CD1c-positive myeloid dendritic cell (primary cell): ENCODE results near the gene ZGPAT.

ENCODE experiments used
- DNase-seq: peaks from one replicate; pipeline ENCODE4 v3.0.0-alpha.2; 2016; ENCODE audit errors: extremely low spot score

Gene ZGPAT

DNA sequence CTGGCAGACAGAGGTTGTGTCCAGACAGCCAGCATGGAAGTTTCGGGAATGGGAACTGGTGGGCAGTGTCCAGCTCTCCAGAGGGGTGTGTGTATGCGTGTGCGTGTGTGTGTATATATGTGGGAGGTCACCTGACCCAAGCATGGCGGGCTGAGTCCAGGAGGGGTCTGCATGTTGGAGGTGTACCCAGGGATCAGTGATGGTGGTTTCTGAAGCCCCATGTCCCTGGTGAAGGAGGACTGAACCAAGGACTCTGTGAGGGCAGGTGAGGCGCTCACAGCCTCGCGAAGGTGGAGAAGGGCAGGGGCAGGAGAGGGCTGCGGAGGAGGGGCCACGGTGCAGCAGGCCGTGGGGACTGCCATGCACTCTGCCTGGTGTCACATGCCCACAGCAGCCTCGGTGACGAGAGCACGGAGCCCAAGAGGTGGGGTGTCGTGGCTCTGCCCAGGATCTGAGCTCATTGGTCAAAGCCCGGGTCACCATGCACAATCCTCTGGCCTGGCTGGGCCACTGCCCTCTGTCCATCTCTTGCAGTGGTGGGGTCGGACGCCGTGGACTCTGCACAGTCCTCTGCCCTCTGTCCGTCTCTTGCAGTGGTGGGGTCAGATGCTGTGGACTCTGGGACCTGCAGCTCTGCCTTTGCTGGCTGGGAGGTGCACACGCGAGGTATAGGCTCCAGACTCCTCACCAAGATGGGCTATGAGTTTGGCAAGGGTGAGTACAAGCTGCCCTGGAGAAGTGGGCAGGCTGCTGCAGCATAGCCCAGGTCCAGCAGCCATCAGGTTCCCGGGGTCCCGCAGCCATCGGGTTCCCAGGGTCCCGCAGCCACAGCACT lies 26.5 kb downstream of the ZGPAT start:
- no peak for DNase-seq

DNA sequence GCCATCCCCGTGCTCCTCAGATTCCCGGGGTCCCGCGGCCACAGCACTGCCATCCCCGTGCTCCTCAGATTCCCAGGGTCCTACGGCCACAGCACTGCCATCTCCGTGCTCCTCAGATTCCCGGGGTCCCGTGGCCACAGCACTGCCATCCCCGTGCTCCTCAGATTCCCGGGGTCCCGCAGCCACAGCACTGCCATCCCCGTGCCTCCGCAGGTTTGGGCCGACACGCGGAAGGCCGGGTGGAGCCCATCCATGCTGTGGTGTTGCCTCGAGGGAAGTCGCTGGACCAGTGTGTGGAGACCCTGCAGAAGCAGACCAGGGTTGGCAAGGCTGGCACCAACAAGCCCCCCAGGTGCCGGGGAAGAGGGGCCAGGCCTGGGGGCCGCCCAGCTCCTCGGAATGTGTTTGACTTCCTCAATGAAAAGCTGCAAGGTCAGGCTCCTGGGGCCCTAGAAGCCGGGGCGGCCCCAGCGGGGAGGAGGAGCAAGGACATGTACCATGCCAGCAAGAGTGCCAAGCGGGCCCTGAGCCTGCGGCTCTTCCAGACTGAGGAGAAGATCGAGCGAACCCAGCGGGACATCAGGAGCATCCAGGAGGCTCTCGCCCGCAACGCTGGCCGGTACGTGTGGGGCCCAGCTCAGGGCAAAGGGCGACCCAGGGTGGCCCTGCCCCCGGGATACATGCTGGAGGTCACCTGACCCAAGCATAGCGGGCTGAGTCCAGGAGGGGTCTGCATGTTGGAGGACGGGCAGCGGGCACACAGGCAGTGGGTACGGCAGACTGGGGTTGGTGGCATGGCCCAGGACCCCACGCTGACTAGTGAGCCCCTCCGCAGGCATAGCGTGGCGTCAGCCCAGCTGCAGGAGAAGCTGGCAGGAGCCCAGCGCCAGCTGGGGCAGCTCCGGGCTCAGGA lies 27.4 kb downstream of the ZGPAT start:
- no peak for DNase-seq

DNA sequence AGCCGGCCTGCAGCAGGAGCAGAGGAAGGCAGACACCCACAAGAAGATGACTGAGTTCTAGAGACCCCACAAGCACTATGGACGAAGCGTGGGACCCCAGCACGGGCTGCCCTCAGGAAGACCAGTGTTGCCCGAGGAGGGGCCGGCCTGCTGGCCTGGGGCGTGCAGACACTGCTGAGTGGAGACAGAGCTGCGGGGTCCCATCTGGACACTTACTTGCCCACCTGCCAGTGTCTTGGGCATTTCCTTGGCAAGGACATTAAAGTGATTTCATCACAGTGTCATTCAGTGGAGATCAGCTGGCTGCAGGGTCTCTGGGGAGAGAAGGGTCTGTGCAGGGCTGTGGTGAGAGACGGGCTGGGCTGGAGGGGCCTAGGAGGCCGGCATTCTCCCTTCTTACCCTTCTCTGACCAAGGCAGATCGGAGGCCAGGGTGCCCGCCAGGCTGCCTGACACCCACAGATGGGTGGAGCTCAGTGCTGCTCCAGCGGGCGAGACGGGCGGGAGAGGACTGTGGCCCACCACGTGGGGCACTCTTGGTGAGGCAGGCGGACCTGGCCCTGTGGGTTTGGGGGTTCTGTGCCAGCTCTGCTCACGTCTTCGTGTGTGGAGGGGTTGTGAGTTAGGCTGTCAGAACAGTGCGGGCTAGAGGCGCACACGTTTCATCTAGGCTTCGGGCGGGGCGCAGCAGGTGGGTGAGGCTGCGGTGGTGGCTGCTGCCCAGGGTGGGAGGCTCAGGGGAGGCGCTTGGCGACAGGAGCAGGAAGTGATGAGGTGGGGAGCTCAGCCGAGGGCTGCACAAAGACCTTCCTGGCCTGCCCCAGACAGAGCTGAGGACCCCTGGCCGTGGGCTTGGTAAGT lies 28.2 kb downstream of the ZGPAT start, which contains the start of gene LIME1:
Gene LIME1 (plus strand): TSS at position 806 of the 860 bp plus-strand sequence. CDS start 886 bp downstream, outside the sequence.
- peak; percentile 44 for DNase-seq

GRCh38 chr20:63736893-63737694 lies 29.3 kb downstream of the ZGPAT start:
- DNase-seq: no peak

GRCh38 chr20:63737695-63737944 lies 29.8 kb downstream of the ZGPAT start:
- no peak for DNase-seq

DNA sequence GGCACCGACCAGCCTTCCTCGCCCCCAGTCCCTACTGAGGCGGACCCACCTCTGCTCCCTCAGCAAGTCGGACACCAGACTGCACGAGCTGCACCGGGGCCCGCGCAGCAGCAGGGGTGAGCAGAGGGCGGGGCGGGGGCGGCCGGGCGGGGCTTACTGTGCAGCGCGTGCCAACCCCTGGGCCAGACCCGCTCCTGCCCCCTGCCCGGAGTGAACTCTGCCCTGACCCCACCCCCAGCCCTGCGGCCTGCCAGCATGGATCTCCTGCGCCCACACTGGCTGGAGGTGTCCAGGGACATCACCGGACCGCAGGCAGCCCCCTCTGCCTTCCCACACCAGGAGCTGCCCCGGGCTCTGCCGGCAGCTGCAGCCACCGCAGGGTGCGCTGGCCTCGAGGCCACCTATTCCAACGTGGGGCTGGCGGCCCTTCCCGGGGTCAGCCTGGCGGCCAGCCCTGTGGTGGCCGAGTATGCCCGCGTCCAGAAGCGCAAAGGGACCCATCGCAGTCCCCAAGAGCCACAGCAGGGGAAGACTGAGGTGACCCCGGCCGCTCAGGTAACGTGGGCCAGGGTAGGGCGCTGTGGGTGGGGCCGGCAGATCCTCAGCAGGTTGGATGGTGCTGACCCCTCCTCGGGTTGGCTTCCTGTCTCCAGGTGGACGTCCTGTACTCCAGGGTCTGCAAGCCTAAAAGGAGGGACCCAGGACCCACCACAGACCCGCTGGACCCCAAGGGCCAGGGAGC lies 30.3 kb downstream of the ZGPAT start:
- DNase-seq: peak; percentile 31

DNA sequence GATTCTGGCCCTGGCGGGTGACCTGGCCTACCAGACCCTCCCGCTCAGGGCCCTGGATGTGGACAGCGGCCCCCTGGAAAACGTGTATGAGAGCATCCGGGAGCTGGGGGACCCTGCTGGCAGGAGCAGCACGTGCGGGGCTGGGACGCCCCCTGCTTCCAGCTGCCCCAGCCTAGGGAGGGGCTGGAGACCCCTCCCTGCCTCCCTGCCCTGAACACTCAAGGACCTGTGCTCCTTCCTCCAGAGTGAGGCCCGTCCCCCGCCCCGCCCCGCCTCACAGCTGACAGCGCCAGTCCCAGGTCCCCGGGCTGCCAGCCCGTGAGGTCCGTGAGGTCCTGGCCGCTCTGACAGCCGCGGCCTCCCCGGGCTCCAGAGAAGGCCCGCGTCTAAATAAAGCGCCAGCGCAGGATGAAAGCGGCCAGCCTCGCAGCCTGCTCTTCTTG lies 30.9 kb downstream of the ZGPAT start:
- DNase-seq: peak; percentile 36

DNA sequence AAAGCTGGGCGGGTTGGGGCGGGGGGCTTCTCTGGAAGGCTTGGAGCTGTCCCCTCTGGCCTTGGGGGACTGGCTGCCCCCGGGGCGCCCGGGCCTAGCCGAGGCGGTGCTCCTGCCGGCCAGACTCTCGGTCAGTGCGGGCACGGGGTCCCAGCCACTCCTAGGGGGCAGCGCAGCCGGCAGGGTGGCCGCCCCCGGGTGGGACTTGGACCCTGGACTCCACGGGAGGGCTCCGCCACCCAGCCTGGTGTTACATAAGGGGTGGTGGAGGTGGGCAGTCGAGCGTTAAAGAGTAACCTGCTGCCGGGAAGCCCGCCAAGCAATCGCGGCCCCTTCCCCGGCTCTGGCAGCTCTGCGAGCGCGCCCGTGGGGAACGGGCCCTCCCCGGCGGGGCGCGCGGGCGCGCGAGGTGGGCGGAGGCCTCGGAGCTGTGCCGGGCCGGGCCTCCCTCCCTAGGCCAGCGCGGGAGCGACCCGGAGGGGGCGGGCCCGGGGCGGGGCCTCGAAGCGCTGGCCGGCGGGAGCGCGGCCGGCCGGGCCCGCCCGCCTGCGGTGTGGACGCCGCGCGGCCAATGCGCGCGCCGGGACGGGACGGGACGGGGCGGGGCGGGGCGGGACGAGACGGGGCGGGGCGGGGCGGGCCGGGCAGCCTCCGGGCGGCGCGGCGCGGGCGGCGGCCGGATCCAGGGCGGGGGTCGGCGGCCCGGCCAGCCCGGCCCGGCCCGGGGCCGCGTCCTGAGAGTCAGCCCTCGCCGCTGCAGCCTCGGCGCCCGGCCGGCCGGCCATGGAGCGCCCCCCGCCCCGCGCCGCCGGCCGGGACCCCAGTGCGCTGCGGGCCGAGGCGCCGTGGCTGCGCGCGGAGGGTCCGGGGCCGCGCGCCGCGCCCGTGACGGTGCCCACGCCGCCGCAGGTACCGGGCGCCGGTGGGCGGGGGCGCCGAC lies 31.6 kb downstream of the ZGPAT start, which contains the start of gene SLC2A4RG:
Gene SLC2A4RG (plus strand): TSS at position 647 of the 940 bp plus-strand sequence. CDS start 137 bp downstream, at position 784.
- peak; percentile 90 for DNase-seq

GRCh38 chr20:63740070-63740626 lies 32.3 kb downstream of the ZGPAT start:
- DNase-seq: peak; percentile 51

GRCh38 chr20:63740627-63741353 lies 33.0 kb downstream of the ZGPAT start:
- DNase-seq: peak; percentile 65

DNA sequence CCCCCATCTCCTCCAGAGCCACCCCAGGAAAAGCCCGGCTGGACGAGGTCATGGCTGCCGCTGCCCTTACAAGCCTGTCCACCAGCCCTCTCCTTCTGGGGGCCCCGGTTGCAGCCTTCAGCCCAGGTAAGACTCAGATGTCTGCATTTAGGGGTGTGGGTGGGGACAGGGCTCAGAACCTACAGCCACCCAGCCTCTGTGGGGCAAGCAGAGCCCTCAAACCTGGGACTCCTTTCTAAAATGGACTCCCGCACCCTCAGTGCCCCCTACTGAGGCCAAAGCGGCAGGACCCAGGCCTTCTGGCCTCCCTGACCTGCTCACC lies 33.5 kb downstream of the ZGPAT start:
- DNase-seq: no peak

DNA sequence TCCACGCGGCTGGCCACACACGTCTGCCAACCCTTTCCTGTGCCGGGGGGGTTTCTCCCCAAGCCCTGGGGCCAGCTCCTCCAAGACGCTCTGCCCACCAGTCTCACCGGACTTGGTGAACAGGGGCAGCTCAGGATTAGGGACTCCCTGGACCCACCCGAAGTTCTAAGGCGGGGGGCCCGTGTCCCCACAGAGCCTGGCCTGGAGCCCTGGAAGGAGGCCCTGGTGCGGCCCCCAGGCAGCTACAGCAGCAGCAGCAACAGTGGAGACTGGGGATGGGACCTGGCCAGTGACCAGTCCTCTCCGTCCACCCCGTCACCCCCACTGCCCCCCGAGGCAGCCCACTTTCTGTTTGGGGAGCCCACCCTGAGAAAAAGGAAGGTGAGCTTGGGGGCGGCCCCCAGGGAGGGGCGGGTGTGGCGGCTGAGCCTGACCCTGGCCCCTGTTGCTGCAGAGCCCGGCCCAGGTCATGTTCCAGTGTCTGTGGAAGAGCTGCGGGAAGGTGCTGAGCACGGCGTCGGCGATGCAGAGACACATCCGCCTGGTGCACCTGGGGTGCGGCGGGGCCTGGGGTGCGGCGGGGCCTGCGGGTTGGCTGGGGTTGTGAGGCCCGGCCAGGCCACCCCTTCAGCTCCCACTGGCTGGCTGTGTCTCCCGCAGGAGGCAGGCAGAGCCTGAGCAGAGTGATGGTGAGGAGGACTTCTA lies 34.0 kb downstream of the ZGPAT start:
- DNase-seq: no peak

- DNase-seq: no peak
Measured at GRCh38 chr20:63742381-63743024, 34.7 kb downstream of the ZGPAT start.

DNA sequence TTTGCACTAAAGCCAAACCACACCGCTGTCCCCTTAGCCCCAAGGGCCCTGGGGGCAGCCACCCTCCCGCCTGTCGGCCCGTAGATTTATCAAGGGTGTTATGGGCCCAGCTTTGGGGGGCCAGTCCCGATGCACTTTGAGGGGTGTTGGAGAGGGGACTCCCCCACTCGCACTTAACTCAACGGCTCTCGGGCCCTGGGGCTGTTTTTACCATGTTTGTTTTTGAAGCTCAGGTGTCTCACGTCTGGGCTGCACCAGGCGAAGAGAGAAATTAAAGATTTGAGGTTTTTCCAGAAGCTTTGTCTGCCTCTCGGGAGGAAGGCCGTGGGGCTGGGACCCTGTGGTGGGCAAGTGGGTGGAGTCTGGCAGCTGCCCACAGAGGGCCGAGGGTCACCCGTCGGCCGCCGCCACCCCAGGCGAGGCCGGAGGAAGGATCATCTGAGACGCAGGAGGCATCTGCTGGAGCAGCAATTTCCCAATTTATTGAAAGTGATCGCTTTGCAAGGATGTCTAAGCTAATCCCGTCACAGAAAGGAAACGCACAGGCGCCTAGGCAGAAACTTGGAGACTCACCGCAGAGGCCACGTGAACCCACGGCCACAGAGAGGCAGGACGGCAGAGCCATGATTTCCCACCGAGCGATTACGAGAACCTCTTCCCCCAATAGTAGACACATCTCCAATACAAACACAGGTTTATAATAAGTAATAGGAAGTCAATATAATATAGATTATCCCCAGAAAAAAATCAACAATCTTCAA lies 35.6 kb downstream of the ZGPAT start:
- no peak for DNase-seq

GRCh38 chr20:63744158-63744557 lies 36.3 kb downstream of the ZGPAT start:
- no peak for DNase-seq
